GM21717 (cell line): ENCODE measurements around the gene PROCA1.
A peak's percentile ranks its signal among the peaks of the same experiment; 100 is the strongest.
"Not testable (repeated sequence)": the region's sequence is repeated elsewhere in the genome, so short reads cannot be mapped to it uniquely, and the experiment has no call there.

Experiments
- ATAC-seq: cut with Tn5 transposase; IDR thresholded peaks from one replicate; pipeline ENCODE4 v1.9.1; 2021; ENCODE audit warnings: mild to moderate bottlenecking, moderate library complexity; ENCODE audit not compliant: unreplicated experiment

PROCA1 gene

GRCh38 chr17:28682655-28683054 is 29.0 kb downstream of the PROCA1 start:
- ATAC-seq = no peak

GRCh38 chr17:28675980-28676379 is 35.7 kb downstream of the PROCA1 start:
- ATAC-seq = no peak

DNA sequence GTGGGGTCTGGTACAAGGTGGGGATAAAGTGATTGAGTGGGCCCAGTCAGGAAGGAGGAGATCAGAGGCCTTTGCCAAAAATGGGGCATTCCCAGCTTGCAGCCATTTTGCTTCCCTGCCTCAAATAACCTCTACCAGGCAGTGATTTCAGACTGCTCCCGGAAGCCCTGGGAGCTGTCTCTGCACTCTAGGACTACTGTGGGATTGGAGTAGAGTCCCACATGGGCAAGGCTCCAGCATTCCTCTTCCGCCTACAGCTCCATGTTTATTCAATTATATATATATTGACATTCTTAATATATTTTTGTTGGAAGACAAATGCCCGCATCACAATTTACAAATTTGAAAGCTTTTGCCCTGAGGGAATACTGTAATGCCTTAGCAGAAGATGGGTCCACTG is 36.2 kb downstream of the PROCA1 start:
- no peak for ATAC-seq

GRCh38 chr17:28669918-28670317 is 41.8 kb downstream of the PROCA1 start:
- no peak for ATAC-seq

DNA sequence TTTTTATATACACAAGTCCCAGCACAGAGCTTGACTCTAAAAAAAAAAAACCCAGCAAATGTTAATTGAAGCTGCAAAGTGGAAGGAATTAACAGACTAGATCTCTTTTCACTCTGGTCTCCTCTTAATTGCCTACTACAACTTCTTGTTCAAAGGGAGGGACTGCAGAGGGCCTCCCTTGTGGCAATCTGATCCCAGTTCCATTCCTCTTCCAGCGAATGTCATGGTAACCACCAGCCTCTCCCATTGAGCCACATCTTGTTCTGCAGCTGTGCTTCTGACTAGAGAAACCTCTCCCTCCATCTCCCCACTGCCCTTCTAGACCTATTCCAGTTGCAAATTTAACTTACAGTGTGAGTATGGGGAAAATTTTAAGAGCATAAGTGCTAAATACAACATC is 43.8 kb downstream of the PROCA1 start:
- no peak for ATAC-seq

DNA sequence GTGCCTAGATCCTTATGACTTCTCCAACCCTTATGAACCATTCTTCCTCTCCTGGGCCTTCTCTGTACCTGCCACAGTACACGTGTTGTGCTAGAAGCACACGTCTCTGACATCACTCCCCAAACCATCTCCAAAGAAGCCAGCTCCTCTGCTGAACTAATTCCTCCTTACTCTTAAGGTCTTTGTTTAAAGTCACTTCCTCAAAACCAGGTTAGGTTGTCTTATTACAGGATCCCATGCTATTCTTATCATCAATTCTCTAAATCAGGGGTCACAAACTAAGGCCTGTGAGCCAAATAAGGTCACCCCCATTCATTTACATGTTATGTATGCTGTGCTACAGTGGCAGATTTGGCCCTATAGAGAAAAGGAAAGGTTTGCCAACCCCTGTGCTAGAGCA is 45.7 kb downstream of the PROCA1 start:
- ATAC-seq = no peak

DNA sequence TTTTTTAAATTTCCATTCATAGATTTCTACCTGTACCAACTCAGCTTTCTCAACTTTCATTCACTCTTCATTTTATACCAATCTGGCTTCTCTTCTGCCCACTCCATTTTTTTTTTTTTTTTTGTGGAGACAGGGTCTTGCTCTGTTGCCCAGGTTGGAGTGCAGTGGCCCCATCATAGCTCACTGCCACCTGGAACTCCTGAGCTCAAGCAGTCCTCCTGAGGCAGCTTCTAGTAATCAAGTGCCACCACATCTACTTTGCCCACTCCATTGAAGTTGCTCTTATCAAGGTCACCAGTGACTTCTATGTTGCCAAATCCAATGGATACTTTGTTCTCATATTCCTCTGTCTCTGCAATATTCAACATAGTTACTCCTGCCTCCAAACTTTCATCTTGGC is 48.0 kb downstream of the PROCA1 start:
- ATAC-seq = no peak

- ATAC-seq = peak; percentile 5
Observed at GRCh38 chr17:28662527-28662829, 49.2 kb downstream of the PROCA1 start.

DNA sequence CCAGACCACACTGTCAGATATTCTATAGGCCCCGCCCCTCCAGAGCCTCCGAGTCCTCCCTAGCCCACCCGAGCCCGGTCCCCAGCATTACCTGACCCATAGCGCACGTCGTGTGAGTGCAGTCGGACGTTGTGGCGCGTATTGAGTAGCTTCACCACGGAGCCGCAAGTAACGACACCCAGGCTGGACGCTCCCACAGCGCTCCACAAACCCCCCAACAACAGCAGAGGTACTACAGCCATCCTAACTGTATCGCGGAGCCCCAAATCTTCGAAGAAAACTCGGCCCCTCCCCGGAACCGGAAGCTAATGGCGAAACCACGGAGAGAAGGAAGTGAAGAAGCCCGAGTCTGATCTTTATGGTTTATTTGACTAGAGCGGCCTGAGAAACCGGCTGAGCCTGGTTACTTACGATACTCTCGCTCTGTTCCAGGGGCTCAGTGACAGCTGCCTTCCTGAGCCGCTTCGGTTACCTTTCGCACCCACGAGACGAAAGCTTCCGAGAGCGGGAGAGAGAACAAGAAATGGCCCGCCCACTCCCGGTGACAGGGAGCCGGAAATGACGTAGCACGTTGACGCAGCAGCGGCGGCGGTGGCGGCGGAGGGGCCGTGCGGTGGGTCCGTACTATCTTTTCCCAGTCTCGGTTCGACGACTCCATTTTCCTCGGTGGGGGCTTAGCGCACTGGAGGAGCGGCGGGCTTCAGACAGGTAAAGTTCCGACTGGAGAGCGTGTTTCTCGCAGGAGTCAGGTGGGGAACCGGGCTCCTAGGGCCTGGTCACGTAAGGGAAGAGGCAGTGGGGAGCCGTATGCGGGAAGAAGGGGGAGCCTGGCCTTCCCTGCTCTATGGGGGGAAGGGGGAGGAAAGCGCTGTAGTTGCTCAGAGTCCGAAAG is 49.8 kb downstream of the PROCA1 start, which contains the start of the genes SDF2 and SUPT6H:
Gene SDF2 (minus strand): TSS at position 272 of the 892 bp plus-strand sequence. CDS start 30 bp downstream, at position 242.
Gene SUPT6H (plus strand): TSS at position 571 of the 892 bp plus-strand sequence. CDS start 11,197 bp downstream, outside the sequence.
- ATAC-seq = peak; percentile 72

- not testable (repeated sequence) for ATAC-seq
Observed at GRCh38 chr17:28659497-28659881, 52.2 kb downstream of the PROCA1 start.

DNA sequence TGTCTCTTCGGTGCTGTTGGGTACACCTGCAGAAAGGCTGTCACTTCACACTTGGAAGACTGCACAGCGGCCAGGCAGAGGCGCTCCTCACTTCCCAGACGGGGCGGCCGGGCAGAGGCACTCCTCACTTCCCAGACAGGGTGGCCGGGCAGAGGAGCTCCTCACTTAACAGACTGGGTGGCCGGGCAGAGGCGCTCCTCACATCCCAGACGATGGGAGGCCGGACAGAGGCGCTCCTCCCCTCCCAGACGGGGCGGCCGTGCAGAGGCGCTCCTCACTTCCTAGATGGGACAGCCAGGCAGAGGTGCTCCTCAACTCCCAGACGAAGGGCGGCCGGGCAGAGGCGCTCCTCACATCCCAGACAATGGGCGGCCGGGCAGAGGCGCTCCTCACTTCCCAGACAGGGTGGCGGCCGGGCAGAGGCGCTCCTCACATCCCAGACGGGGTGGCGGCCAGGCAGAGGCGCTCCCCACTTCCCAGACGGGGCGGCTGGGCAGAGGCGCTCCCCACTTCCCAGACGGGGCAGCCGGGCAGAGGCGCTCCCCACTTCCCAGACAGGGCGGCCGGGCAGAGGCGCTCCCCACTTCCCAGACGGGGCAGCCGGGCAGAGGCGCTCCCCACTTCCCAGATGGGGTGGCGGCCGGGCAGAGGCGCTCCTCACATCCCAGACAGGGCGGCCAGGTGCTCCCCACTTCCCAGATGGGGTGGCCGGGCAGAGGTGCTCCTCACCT is 52.8 kb downstream of the PROCA1 start:
- ATAC-seq = not testable (repeated sequence)

- ATAC-seq = not testable (repeated sequence)
Observed at GRCh38 chr17:28658342-28658741, 53.3 kb downstream of the PROCA1 start.

DNA sequence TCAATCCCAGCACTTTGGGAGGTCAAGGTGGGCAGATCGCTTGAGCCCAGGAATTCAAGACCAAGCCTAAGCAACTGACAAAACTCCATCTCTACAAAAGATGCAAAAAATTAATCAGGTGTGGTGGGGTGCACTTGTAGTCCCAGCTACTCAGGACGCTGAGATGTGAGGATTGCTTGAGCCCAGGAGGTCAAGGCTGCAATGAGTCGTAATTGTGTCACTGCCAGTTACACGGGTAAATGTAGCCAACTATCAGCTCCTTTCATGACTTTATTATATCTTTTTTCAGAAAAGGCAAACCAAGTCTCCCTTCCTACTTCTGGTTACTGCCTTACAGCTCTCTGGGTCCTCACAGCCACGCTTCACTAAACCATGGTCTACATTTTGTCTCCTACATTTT is 53.9 kb downstream of the PROCA1 start:
- ATAC-seq = no peak

DNA sequence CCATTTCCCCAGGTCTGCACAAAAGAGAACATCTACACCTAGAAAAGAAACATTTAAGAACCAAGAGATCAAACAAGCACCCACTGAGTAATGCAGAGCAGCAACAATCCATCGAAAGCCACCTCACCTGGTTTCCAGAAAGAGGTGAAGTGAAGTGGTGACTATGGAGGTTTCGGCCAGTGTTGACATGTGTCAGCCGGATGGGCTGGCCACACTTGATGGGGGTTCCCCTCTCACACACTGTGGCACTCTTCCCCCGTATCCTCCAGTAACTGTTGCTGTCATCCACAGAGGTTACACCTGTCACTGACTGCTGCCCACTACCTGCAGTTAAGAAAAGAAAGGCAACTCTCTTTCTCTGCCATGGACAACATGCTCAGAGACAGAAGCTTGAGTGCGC is 56.5 kb downstream of the PROCA1 start:
- no peak for ATAC-seq
